Neural progenitor cell (in vitro differentiated cells): ENCODE results near the gene SYT6.

Experiments used
- CTCF ChIP-seq: fragments of 200-600 bp; sonication (generic); IDR thresholded peaks from 2 replicates; pipeline ENCODE4 v1.5.1; 2017; ENCODE audit warnings: antibody characterized with exemption, mild to moderate bottlenecking
- EZH2 ChIP-seq: fragments of 200-600 bp; sonication (generic); IDR thresholded peaks from 2 replicates; pipeline ENCODE4 v1.6.1; 2017; ENCODE audit warnings: antibody characterized with exemption, mild to moderate bottlenecking, moderate library complexity
- EZH2phosphoT487 ChIP-seq: fragments of 200-600 bp; sonication (generic); IDR thresholded peaks from 2 replicates; pipeline ENCODE4 v1.6.1; 2017; ENCODE audit warnings: antibody characterized with exemption

DNA sequence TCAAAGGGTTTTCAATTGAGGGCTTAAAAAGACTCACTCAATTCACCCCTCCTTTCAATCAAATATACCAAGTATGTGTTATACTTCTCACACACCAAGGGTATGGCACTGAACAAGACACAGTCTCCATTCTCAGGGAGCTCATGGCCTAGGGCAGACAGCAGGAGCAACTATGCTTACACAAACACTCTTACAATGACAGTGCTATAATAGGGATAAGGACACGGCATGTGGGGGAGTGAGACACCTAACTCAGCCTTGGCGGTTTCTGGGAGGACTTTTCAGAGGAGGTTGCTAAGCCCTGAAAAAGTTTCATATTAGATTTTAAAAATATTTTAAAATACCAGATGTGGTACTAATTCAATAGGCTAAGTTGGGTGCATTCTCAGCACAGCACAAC is 22.7 kb upstream of the SYT6 start:
- no peak for TF ChIP-seq CTCF
- TF ChIP-seq EZH2, result no peak
- no peak for TF ChIP-seq EZH2phosphoT487
